ENCODE measurements around the gene PPM1H. TPM values are rescaled to one million over a fixed set of nuclear protein-coding genes. Genes with fewer than 3 reads are reported as not detected.

The PPM1H gene
- total RNA-seq, 1 experiment from 2014 or later = 37.1 TPM

DNA sequence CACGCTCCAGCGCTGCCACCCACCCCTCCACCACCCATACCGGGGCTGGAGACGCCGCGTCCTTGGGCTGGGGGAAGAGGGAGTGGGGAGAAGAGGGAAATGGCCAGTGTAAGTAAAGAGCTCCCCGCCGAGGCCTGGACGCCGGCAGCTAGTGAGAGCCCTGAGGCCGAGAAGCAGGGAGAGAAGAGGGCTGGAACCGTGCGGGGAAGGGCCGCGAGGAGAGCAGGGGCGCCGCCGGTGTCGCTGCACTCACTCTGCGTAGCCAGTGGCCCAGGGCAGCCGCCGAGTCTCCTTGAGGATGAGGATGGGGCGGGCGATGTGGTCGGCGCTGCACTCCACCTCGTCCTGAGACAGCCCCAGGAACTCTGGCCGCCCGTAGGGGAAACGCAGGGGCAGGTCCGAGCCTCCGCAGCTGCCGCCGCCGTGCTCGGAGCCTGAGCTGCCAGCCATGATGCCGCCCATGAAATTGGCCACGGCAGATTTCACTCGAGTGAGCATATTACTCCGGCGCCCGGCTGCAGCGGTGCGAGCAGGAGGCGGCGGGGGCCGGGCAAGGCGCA lies 631 bp downstream of the PPM1H start (continued):
- TF ChIP-seq, protein P1, sequence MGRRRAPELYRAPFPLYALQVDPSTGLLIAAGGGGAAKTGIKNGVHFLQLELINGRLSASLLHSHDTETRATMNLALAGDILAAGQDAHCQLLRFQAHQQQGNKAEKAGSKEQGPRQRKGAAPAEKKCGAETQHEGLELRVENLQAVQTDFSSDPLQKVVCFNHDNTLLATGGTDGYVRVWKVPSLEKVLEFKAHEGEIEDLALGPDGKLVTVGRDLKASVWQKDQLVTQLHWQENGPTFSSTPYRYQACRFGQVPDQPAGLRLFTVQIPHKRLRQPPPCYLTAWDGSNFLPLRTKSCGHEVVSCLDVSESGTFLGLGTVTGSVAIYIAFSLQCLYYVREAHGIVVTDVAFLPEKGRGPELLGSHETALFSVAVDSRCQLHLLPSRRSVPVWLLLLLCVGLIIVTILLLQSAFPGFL (CRISPR knock-in tag; IDR thresholded peaks at IDR 0.05; ENCODE audit: borderline replicate concordance) = no peak
- TF ChIP-seq, protein P2, sequence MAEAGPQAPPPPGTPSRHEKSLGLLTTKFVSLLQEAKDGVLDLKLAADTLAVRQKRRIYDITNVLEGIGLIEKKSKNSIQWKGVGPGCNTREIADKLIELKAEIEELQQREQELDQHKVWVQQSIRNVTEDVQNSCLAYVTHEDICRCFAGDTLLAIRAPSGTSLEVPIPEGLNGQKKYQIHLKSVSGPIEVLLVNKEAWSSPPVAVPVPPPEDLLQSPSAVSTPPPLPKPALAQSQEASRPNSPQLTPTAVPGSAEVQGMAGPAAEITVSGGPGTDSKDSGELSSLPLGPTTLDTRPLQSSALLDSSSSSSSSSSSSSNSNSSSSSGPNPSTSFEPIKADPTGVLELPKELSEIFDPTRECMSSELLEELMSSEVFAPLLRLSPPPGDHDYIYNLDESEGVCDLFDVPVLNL (CRISPR knock-in tag; IDR thresholded peaks at IDR 0.05; ENCODE audit: borderline replicate concordance, low read depth) = no peak
- TF ChIP-seq FOXP1 (CRISPR knock-in tag; IDR thresholded peaks at IDR 0.05; ENCODE audit: borderline replicate concordance) (no peak; the same call in 1 of the 2 replicates), ELF4 (CRISPR knock-in tag; IDR thresholded peaks at IDR 0.05; ENCODE audit: low read depth) (no peak), TP53 (CRISPR knock-in tag; IDR thresholded peaks at IDR 0.05) (0 out of 2 replicates have a peak, but pooled peaks have one; percentile 14), GTF2I (CRISPR knock-in tag; conservative IDR thresholded peaks at IDR 0.05) (peak; percentile 80; the same call in 1 of the 2 replicates), FOXK1 (CRISPR knock-in tag; IDR thresholded peaks at IDR 0.05) (no peak), TEAD4 (CRISPR knock-in tag; IDR thresholded peaks at IDR 0.05) (no peak)

DNA sequence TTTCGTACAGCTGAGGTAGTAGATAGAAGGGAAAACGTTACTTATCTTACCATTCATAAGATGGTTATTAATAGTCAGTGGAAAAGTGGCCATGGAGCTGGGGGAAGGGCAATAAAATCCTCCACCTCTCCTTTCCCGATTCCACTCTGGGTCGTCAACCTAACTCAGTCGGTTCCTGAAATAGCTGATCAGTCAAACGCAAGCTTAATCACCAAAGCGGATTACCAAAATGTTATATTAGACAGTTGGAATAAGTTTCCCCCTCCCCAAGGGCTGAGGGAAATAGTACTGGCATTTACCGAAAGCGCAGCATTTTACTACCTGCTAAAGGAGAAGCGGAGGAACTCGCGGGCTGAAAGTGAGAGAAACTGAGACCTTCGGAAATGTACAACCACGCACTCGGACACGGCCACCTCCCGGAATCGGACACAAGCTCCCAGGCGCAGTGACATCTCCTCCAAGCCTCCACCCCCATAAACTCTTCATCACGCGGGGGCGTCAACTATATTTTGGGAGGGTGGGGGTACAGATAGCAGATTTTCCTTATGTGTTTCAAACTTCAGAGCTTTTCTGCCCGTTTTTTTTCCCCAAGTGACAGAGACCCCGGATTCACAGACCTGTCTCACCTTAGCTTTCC lies 1.2 kb downstream of the PPM1H start:
- Mint-ChIP-seq H3K27me3 (ENCODE audit: low read depth) (no peaks in the 10 kb centered on the region), H3K4me3 (peak overlapping the region; percentile 100), H3K9me3 (no peaks in the 10 kb centered on the region), H3K4me1 (peaks cover 57% of the 10 kb centered on the region), H3K27ac (peak overlapping the region; percentile 96), H3K36me3 (no peaks in the 10 kb centered on the region)
- CTCF ChIA-PET = interaction anchor here (0.6 to 3.7 kb wide), 12 partner anchors 11 to 674 kb away, joined by 3 to 27 read pairs (median 4); partner anchors contain the start of gene USP15
- TF ChIP-seq NFATC4 (CRISPR knock-in tag; IDR thresholded peaks at IDR 0.05) (no peak), KAT7 (CRISPR knock-in tag; IDR thresholded peaks at IDR 0.05; ENCODE audit: borderline replicate concordance) (no peak), SOX15 (CRISPR knock-in tag; IDR thresholded peaks at IDR 0.05) (no peak), TCF7 (CRISPR knock-in tag; IDR thresholded peaks at IDR 0.05; ENCODE audit: low read depth) (no peak), TEAD4 (CRISPR knock-in tag; IDR thresholded peaks at IDR 0.05) (no peak)
- TF ChIP-seq, protein P3, sequence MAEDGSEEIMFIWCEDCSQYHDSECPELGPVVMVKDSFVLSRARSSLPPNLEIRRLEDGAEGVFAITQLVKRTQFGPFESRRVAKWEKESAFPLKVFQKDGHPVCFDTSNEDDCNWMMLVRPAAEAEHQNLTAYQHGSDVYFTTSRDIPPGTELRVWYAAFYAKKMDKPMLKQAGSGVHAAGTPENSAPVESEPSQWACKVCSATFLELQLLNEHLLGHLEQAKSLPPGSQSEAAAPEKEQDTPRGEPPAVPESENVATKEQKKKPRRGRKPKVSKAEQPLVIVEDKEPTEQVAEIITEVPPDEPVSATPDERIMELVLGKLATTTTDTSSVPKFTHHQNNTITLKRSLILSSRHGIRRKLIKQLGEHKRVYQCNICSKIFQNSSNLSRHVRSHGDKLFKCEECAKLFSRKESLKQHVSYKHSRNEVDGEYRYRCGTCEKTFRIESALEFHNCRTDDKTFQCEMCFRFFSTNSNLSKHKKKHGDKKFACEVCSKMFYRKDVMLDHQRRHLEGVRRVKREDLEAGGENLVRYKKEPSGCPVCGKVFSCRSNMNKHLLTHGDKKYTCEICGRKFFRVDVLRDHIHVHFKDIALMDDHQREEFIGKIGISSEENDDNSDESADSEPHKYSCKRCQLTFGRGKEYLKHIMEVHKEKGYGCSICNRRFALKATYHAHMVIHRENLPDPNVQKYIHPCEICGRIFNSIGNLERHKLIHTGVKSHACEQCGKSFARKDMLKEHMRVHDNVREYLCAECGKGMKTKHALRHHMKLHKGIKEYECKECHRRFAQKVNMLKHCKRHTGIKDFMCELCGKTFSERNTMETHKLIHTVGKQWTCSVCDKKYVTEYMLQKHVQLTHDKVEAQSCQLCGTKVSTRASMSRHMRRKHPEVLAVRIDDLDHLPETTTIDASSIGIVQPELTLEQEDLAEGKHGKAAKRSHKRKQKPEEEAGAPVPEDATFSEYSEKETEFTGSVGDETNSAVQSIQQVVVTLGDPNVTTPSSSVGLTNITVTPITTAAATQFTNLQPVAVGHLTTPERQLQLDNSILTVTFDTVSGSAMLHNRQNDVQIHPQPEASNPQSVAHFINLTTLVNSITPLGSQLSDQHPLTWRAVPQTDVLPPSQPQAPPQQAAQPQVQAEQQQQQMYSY (CRISPR knock-in tag; IDR thresholded peaks at IDR 0.05) = peak; percentile 71
- ATAC-seq (no peak), DNase-seq (ENCODE audit: low spot score) (no peak)
- POLR2A ChIA-PET = interaction anchor here (0.9 to 1.4 kb wide), 3 partner anchors 11 to 23 kb away, joined by 3 to 5 read pairs (median 3); no protein-coding TSS in a partner anchor

DNA sequence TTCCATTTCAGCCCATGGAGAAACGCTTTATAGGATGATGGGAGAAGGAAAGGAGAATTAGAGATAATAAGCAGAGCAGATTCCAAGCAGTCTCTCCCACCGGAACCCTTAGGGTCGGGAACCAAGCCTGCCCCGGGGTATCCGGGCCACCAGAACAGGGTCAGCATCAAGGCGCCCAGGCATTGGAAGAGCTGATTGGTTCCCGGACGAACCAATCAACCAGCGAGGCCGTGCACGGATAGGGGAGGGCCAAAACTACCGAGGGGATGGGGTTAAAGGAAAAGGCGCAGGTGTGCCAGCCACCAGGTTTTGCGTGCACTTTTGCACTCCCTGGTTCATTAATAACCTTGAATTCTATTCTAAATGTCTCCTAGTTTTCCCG lies 1.7 kb downstream of the PPM1H start:
- Mint-ChIP-seq H3K4me3 (peak overlapping the region; percentile 100), H3K9me3 (no peaks in the 10 kb centered on the region), H3K4me1 (peaks cover 62% of the 10 kb centered on the region), H3K36me3 (no peaks in the 10 kb centered on the region), H3K27me3 (ENCODE audit: low read depth) (no peaks in the 10 kb centered on the region), H3K27ac (peak overlapping the region; percentile 55)
- POLR2A ChIA-PET = interaction anchor here (0.9 to 1.4 kb wide), 3 partner anchors 10 to 22 kb away, joined by 3 to 5 read pairs (median 3); no protein-coding TSS in a partner anchor
- CTCF ChIA-PET = interaction anchor here (0.6 to 3.7 kb wide), 10 partner anchors 10 to 673 kb away, joined by 3 to 27 read pairs (median 4); partner anchors contain the start of gene USP15
- ATAC-seq (peak; percentile 68), DNase-seq (ENCODE audit: low spot score) (peak; percentile 75)
- 0 out of 2 replicates have a peak, but pooled peaks have one; percentile 45 for TF ChIP-seq ETV6 (CRISPR knock-in tag; IDR thresholded peaks at IDR 0.05)
- peak; percentile 66; the same call in 1 of the 2 replicates for TF ChIP-seq ZNF121 (CRISPR knock-in tag; IDR thresholded peaks at IDR 0.05)
- TF ChIP-seq NFYB (CRISPR knock-in tag; conservative IDR thresholded peaks at IDR 0.05; ENCODE audit: low read depth) = peak; percentile 57
- no peak for TF ChIP-seq MYBL2 (CRISPR knock-in tag; IDR thresholded peaks at IDR 0.05)
- TF ChIP-seq FOXP1 (CRISPR knock-in tag; IDR thresholded peaks at IDR 0.05; ENCODE audit: borderline replicate concordance) = no peak

Data from WTC11 (cell line).